ENCODE results near the gene HNRNPA1. TPM values are rescaled to one million over a fixed set of nuclear protein-coding genes. Genes with fewer than 3 reads are reported as not detected.

Gene HNRNPA1
- total RNA-seq, 1 experiment from 2014 or later: 3,193 TPM

DNA sequence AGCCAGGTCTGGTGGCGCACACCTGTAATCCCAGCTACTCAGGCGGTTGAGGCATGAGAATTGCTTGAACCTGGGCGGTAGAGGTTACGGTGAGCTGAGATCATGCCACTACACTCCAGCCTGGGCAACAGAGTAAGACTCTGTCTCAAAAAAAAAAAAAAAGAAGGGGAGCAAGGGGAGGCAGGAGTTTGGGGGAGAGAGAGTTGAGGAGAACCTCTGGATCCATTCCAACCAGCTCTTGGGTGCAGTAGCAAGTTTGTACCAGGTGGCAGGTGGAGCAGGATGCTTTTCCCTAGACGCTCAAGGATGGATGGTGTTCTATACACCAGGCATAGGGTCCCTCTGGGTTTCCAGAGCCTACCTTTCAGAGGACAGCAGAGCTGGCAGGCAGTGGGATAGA lies 18.4 kb downstream of the HNRNPA1 start:
- Histone ChIP-seq H3K9ac (ENCODE audit: extremely low read depth, insufficient read length, low read length) (no peak overlapping the region), H2BK12ac (ENCODE audit: insufficient read length, low read depth, low read length) (no peak overlapping the region), H3K27ac (ENCODE audit: insufficient read length, low read depth, low read length) (no peak overlapping the region), H3K79me1 (ENCODE audit: insufficient read depth, low read depth, low read length, poor library complexity, severe bottlenecking) (no peaks in the 10 kb centered on the region), H2BK5ac (ENCODE audit: insufficient read length, low read length) (no peak overlapping the region), H3K79me2 (ENCODE audit: insufficient read depth, low read length) (no peaks in the 10 kb centered on the region), H2AK5ac (ENCODE audit: insufficient read length, low read length) (no peak overlapping the region), H4K8ac (replicated peaks; ENCODE audit: insufficient read length, low read depth, low read length) (no peak overlapping the region), H4K91ac (ENCODE audit: insufficient read length, low read depth, low read length) (no peak overlapping the region), H3K14ac (ENCODE audit: insufficient read depth, low read length) (no peak overlapping the region), H4K5ac (ENCODE audit: insufficient read length, low read depth, low read length) (no peak overlapping the region), H3K23me2 (ENCODE audit: insufficient read length, low read depth, low read length, poor library complexity, severe bottlenecking) (peaks cover 6% of the 10 kb centered on the region), H4K20me1 (ENCODE audit: control insufficient read depth, insufficient read depth, insufficient read length) (no peaks in the 10 kb centered on the region), H3K4me2 (ENCODE audit: insufficient read depth, insufficient read length, low read length) (no peak overlapping the region), H2BK15ac (ENCODE audit: low read depth, low read length) (no peak overlapping the region), H3T11ph (ENCODE audit: low read length) (no peak overlapping the region), H2BK20ac (ENCODE audit: low read depth, low read length, poor library complexity, severe bottlenecking) (no peak overlapping the region), H3K4me1 (ENCODE audit: insufficient read depth, low read length) (peaks cover 9% of the 10 kb centered on the region; the same call in 1 of the 2 replicates), H3K27me3 (ENCODE audit: insufficient read depth, low read length) (peaks cover 7% of the 10 kb centered on the region; the same call in 1 of the 2 replicates), H3K4ac (ENCODE audit: low read depth, low read length) (no peak overlapping the region), H3K18ac (ENCODE audit: insufficient read length, low read depth, low read length) (no peak overlapping the region), H3K56ac (ENCODE audit: insufficient read length, low read depth, low read length) (no peak overlapping the region), H2BK120ac (ENCODE audit: low read depth, low read length, poor library complexity, severe bottlenecking) (no peak overlapping the region), H2AFZ (ENCODE audit: low read length) (no peak overlapping the region), H3K23ac (ENCODE audit: insufficient read length, low read depth, low read length) (no peak overlapping the region), H3K9me3 (ENCODE audit: control insufficient read depth, low read depth, low read length) (no peaks in the 10 kb centered on the region)
- Mint-ChIP-seq H3K36me3 (ENCODE audit: insufficient read depth in 1 of 3, low read depth in 3 of 3) (no peaks in the 10 kb centered on the region), H3K4me1 (peaks cover 46 to 57% of the 10 kb centered on the region in 2 experiments), H3K27ac (no peak overlapping the region), H3K4me3 (no peak overlapping the region), H3K27me3 (ENCODE audit: low read depth) (peaks cover 30% of the 10 kb centered on the region), H3K9me3 (no peaks in the 10 kb centered on the region)
- DNase-seq: no peak
- no CpG with 5 or more reads among the region's 5 CpGs for WGBS (ENCODE audit: extremely low coverage, insufficient read length, low lambda C conversion rate)
- TF ChIP-seq, protein P1, sequence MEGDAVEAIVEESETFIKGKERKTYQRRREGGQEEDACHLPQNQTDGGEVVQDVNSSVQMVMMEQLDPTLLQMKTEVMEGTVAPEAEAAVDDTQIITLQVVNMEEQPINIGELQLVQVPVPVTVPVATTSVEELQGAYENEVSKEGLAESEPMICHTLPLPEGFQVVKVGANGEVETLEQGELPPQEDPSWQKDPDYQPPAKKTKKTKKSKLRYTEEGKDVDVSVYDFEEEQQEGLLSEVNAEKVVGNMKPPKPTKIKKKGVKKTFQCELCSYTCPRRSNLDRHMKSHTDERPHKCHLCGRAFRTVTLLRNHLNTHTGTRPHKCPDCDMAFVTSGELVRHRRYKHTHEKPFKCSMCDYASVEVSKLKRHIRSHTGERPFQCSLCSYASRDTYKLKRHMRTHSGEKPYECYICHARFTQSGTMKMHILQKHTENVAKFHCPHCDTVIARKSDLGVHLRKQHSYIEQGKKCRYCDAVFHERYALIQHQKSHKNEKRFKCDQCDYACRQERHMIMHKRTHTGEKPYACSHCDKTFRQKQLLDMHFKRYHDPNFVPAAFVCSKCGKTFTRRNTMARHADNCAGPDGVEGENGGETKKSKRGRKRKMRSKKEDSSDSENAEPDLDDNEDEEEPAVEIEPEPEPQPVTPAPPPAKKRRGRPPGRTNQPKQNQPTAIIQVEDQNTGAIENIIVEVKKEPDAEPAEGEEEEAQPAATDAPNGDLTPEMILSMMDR (conservative IDR thresholded peaks at IDR 0.05): no peak

Data from H9 (cell line).